Skeletal muscle satellite cell (primary cell): ENCODE data around the gene GPC1. TPM values are rescaled to one million over a fixed set of nuclear protein-coding genes. Genes with fewer than 3 reads are reported as not detected.
"Not testable (repeated sequence)": the region's sequence is repeated elsewhere in the genome, so short reads cannot be mapped to it uniquely, and the experiment has no call there.

Source experiments
- H3K27me3 ChIP-seq: 2 replicates; pipeline ENCODE4 v1.7.0; 2013; ENCODE audit warnings: low read length; ENCODE audit not compliant: control insufficient read depth, insufficient read depth
- H3K36me3 ChIP-seq: 2 replicates; pipeline ENCODE4 v1.7.0; 2013; ENCODE audit warnings: mild to moderate bottlenecking, control low read depth, low read length; ENCODE audit not compliant: insufficient read depth
- H3K4me1 ChIP-seq: 2 replicates; pipeline ENCODE4 v1.7.0; 2013; ENCODE audit warnings: low read length; ENCODE audit not compliant: control insufficient read depth, insufficient read depth
- H3K4me2 ChIP-seq: 2 replicates; pipeline ENCODE4 v1.7.0; 2013; ENCODE audit warnings: mild to moderate bottlenecking, low read length
- H3K4me3 ChIP-seq: 2 replicates; pipeline ENCODE4 v1.7.0; 2013; ENCODE audit warnings: low read length
- H3K9ac ChIP-seq: 2 replicates; pipeline ENCODE4 v1.7.0; 2013; ENCODE audit warnings: mild to moderate bottlenecking, low read depth, low read length, moderate library complexity
- H3K9me3 ChIP-seq: replicated peaks from 2 replicates; pipeline ENCODE4 v1.7.0; 2013; ENCODE audit warnings: mild to moderate bottlenecking, control low read depth, low read length
- total RNA-seq: library from RNA; depleted of rRNA; stranded (reverse); fragments of >200 nt; gene quantifications from 2 replicates; pipeline ENCODE4 v1.2.3, GENCODE V29; 2012; rRNA removed

Gene GPC1
- 102 and 105 TPM in 2 replicates for total RNA-seq

- Histone ChIP-seq H3K9me3 (no peaks in the 10 kb centered on the region), H3K36me3 (peaks cover 5% of the 10 kb centered on the region), H3K4me1 (peaks cover 42% of the 10 kb centered on the region), H3K9ac (peak within 1 kb of the TSS; percentile 92), H3K27me3 (no peaks in the 10 kb centered on the region), H3K4me3 (peak within 1 kb of the TSS; percentile 88), H3K4me2 (peak within 1 kb of the TSS; percentile 86)
Measured at GRCh38 chr2:240435457-240435947, at the start of gene GPC1. TSS of gene GPC1 (plus strand) at chr2:240435663. CDS start at chr2:240435919, 256 bp downstream.

- H3K4me2 ChIP-seq: no peak overlapping the region
- H3K4me1 ChIP-seq: peaks cover 22% of the 10 kb centered on the region
- no peaks in the 10 kb centered on the region for H3K9me3 ChIP-seq
Measured at GRCh38 chr2:240386326-240386725, 49.1 kb upstream of the GPC1 start.

GRCh38 chr2:240386743-240387142 is 48.7 kb upstream of the GPC1 start:
- not testable (repeated sequence) for H3K27me3 ChIP-seq, H3K4me2 ChIP-seq, H3K4me3 ChIP-seq, H3K36me3 ChIP-seq, H3K9me3 ChIP-seq
- peaks cover 22% of the 10 kb centered on the region for H3K4me1 ChIP-seq
- H3K9ac ChIP-seq: peak overlapping the region; percentile 53

More at GRCh38 chr2:240386326-240386725, 49.1 kb upstream of the GPC1 start:
- H3K9ac ChIP-seq: no peak overlapping the region
- H3K27me3 ChIP-seq: no peaks in the 10 kb centered on the region
- no peaks in the 10 kb centered on the region for H3K36me3 ChIP-seq
- H3K4me3 ChIP-seq: no peak overlapping the region

- Histone ChIP-seq H3K9ac (peak overlapping the region; percentile 53), H3K36me3 (no peaks in the 10 kb centered on the region), H3K4me1 (peaks cover 26% of the 10 kb centered on the region), H3K4me2 (peak overlapping the region; percentile 67), H3K9me3 (no peaks in the 10 kb centered on the region), H3K4me3 (peak overlapping the region; percentile 56), H3K27me3 (no peaks in the 10 kb centered on the region)
Measured at GRCh38 chr2:240387325-240387668, 48.2 kb upstream of the GPC1 start.

GRCh38 chr2:240387669-240388358 is 47.6 kb upstream of the GPC1 start:
- Histone ChIP-seq H3K4me2 (peak overlapping the region; percentile 67), H3K9ac (peak overlapping the region; percentile 66), H3K27me3 (no peaks in the 10 kb centered on the region), H3K9me3 (no peaks in the 10 kb centered on the region), H3K4me1 (peaks cover 31% of the 10 kb centered on the region), H3K4me3 (peak overlapping the region; percentile 56), H3K36me3 (no peaks in the 10 kb centered on the region)

- Histone ChIP-seq H3K4me1 (peaks cover 35% of the 10 kb centered on the region), H3K9me3 (no peaks in the 10 kb centered on the region), H3K4me2 (no peak overlapping the region), H3K27me3 (no peaks in the 10 kb centered on the region), H3K4me3 (no peak overlapping the region), H3K36me3 (no peaks in the 10 kb centered on the region), H3K9ac (no peak overlapping the region)
Measured at GRCh38 chr2:240388471-240389301, 46.8 kb upstream of the GPC1 start.

GRCh38 chr2:240389302-240389805 is 46.1 kb upstream of the GPC1 start:
- no peak overlapping the region for H3K4me2 ChIP-seq
- peaks cover 40% of the 10 kb centered on the region for H3K4me1 ChIP-seq
- no peak overlapping the region for H3K9ac ChIP-seq
- no peaks in the 10 kb centered on the region for H3K27me3 ChIP-seq
- H3K9me3 ChIP-seq: no peaks in the 10 kb centered on the region
- H3K4me3 ChIP-seq: no peak overlapping the region
- no peaks in the 10 kb centered on the region for H3K36me3 ChIP-seq

GRCh38 chr2:240390091-240391073 is 45.1 kb upstream of the GPC1 start:
- no peak overlapping the region for H3K4me2 ChIP-seq
- H3K4me3 ChIP-seq: no peak overlapping the region
- H3K27me3 ChIP-seq: no peaks in the 10 kb centered on the region
- no peaks in the 10 kb centered on the region for H3K9me3 ChIP-seq
- no peak overlapping the region for H3K9ac ChIP-seq
- H3K4me1 ChIP-seq: peaks cover 40% of the 10 kb centered on the region
- H3K36me3 ChIP-seq: no peaks in the 10 kb centered on the region

- H3K27me3 ChIP-seq: no peaks in the 10 kb centered on the region
- no peaks in the 10 kb centered on the region for H3K9me3 ChIP-seq
- H3K36me3 ChIP-seq: no peaks in the 10 kb centered on the region
- H3K4me3 ChIP-seq: no peak overlapping the region
- peaks cover 36% of the 10 kb centered on the region for H3K4me1 ChIP-seq
- H3K4me2 ChIP-seq: no peak overlapping the region
- H3K9ac ChIP-seq: no peak overlapping the region
Measured at GRCh38 chr2:240391111-240392051, 44.1 kb upstream of the GPC1 start.
